DND-41 (cell line): ENCODE data around the gene PIGV.
A peak's percentile ranks its signal among the peaks of the same experiment; 100 is the strongest.

ENCODE experiments used
- ATAC-seq: fragments of 200-7000 bp; cut with Tn5 transposase; 3 replicates; pipeline ENCODE4 v1.9.1; 2021; ENCODE audit warnings: low read depth; ENCODE audit not compliant: insufficient read depth
- DNase-seq: peaks from one replicate; pipeline ENCODE4 v3.0.0-alpha.2; 2020
- H2AFZ ChIP-seq: 2 replicates; pipeline ENCODE4 v1.6.0; 2012; ENCODE audit warnings: low read depth, low read length
- H3K27ac ChIP-seq: 2 replicates; pipeline ENCODE4 v1.5.1; 2012; ENCODE audit warnings: low read length, inconsistent platforms
- H3K27me3 ChIP-seq: fragments of 200-600 bp; sonication (generic); 2 replicates; pipeline ENCODE4 v1.6.0; 2012; ENCODE audit warnings: low read length, mild to moderate bottlenecking, inconsistent platforms; ENCODE audit not compliant: insufficient read depth, poor library complexity
- H3K36me3 ChIP-seq: 2 replicates; pipeline ENCODE4 v1.5.1; 2012; ENCODE audit warnings: low read length, inconsistent platforms; ENCODE audit not compliant: insufficient read depth
- H3K4me1 ChIP-seq: 2 replicates; pipeline ENCODE4 v1.5.1; 2012; ENCODE audit warnings: mild to moderate bottlenecking, low read length; ENCODE audit not compliant: insufficient read depth
- H3K4me2 ChIP-seq: 2 replicates; pipeline ENCODE4 v1.6.0; 2012; ENCODE audit warnings: mild to moderate bottlenecking, moderate library complexity, low read length, inconsistent platforms; ENCODE audit not compliant: insufficient read depth
- H3K4me3 ChIP-seq, 2 experiments: fragments of 200-600 bp in 1 of 2; shearing (Covaris generic) in 1 of 2; 2 replicates each; pipeline ENCODE4 v1.5.1; 2012 to 2016; ENCODE audit warnings: inconsistent platforms in 2 of 2, low read length in 2 of 2, mild to moderate bottlenecking in 2 of 2, low read depth in 1 of 2, moderate library complexity in 1 of 2
- H3K79me2 ChIP-seq: 2 replicates; pipeline ENCODE4 v1.6.0; 2012; ENCODE audit warnings: low read length, inconsistent platforms; ENCODE audit not compliant: insufficient read depth
- H3K9ac ChIP-seq: 2 replicates; pipeline ENCODE4 v1.6.0; 2012; ENCODE audit warnings: low read depth, mild to moderate bottlenecking, inconsistent platforms, low read length, moderate library complexity
- H3K9me3 ChIP-seq: 2 replicates; pipeline ENCODE4 v1.5.1; 2012; ENCODE audit warnings: low read length, moderate library complexity, mild to moderate bottlenecking, inconsistent platforms; ENCODE audit not compliant: insufficient read depth, severe bottlenecking
- H4K20me1 ChIP-seq: 2 replicates; pipeline ENCODE4 v1.6.0; 2012; ENCODE audit warnings: low read length; ENCODE audit not compliant: insufficient read depth
- CTCF ChIP-seq: IDR thresholded peaks from 2 replicates; pipeline ENCODE4 v1.5.1; 2012; ENCODE audit warnings: borderline replicate concordance, low read length, moderate library complexity, mild to moderate bottlenecking; ENCODE audit not compliant: poor library complexity, severe bottlenecking; ENCODE audit errors: extremely low read depth
- EZH2 ChIP-seq: IDR thresholded peaks from 3 replicates; pipeline ENCODE4 v1.6.1; 2012; ENCODE audit warnings: borderline replicate concordance, low read depth, mild to moderate bottlenecking, moderate library complexity, low read length, inconsistent platforms; ENCODE audit not compliant: severe bottlenecking

The PIGV gene

GRCh38 chr1:26771643-26772321 lies 16.0 kb upstream of the PIGV start:
- Histone ChIP-seq H3K4me2 (no peak overlapping the region), H3K27ac (no peak overlapping the region), H4K20me1 (peaks cover 19% of the 10 kb centered on the region), H3K79me2 (peaks cover 28% of the 10 kb centered on the region), H2AFZ (no peak overlapping the region), H3K36me3 (peaks cover 98% of the 10 kb centered on the region), H3K9ac (no peak overlapping the region), H3K4me1 (no peaks in the 10 kb centered on the region), H3K27me3 (no peaks in the 10 kb centered on the region), H3K4me3 (no peak overlapping the region), H3K9me3 (no peaks in the 10 kb centered on the region)
- ATAC-seq (0 out of 3 replicates have a peak, but pooled peaks have one; percentile 18), DNase-seq (no peak)
- TF ChIP-seq CTCF (no peak), EZH2 (no peak)

GRCh38 chr1:26772687-26773086 lies 15.1 kb upstream of the PIGV start:
- Histone ChIP-seq H3K36me3 (peaks cover 98% of the 10 kb centered on the region), H3K27ac (no peak overlapping the region; the same call in 1 of the 2 replicates), H3K4me3 (no peak overlapping the region), H3K4me1 (no peaks in the 10 kb centered on the region), H2AFZ (no peak overlapping the region), H3K9me3 (no peaks in the 10 kb centered on the region), H3K4me2 (no peak overlapping the region), H3K9ac (no peak overlapping the region), H4K20me1 (peaks cover 19% of the 10 kb centered on the region), H3K79me2 (peaks cover 31% of the 10 kb centered on the region), H3K27me3 (no peaks in the 10 kb centered on the region)
- ATAC-seq: no peak
- no peak for TF ChIP-seq CTCF
- TF ChIP-seq EZH2: no peak
- no peak for DNase-seq

- Histone ChIP-seq H3K4me1 (no peaks in the 10 kb centered on the region), H2AFZ (no peak overlapping the region), H3K4me3 (no peak overlapping the region), H3K4me2 (no peak overlapping the region), H3K9ac (no peak overlapping the region), H3K36me3 (peaks cover 98% of the 10 kb centered on the region), H3K79me2 (peaks cover 36% of the 10 kb centered on the region), H3K27ac (no peak overlapping the region), H3K27me3 (no peaks in the 10 kb centered on the region), H3K9me3 (no peaks in the 10 kb centered on the region), H4K20me1 (peaks cover 24% of the 10 kb centered on the region)
- TF ChIP-seq CTCF: no peak
- no peak for TF ChIP-seq EZH2
- ATAC-seq (no peak), DNase-seq (no peak)
Observed at GRCh38 chr1:26774462-26774861, 13.3 kb upstream of the PIGV start.

- H2AFZ ChIP-seq: no peak overlapping the region
- H3K79me2 ChIP-seq: peaks cover 38% of the 10 kb centered on the region
- H4K20me1 ChIP-seq: peaks cover 36% of the 10 kb centered on the region
- no peak overlapping the region for H3K4me2 ChIP-seq
- H3K36me3 ChIP-seq: peaks cover 99% of the 10 kb centered on the region
- no peaks in the 10 kb centered on the region for H3K27me3 ChIP-seq
- no peak for DNase-seq
- no peak for ATAC-seq
- H3K9ac ChIP-seq: no peak overlapping the region
- no peak overlapping the region for H3K4me3 ChIP-seq
- TF ChIP-seq EZH2 (no peak), CTCF (no peak)
- no peak overlapping the region for H3K27ac ChIP-seq
- no peaks in the 10 kb centered on the region for H3K9me3 ChIP-seq
- H3K4me1 ChIP-seq: no peaks in the 10 kb centered on the region
Observed at GRCh38 chr1:26775666-26776065, 12.1 kb upstream of the PIGV start.
